Lung (tissue), 12 donors: ENCODE measurements around the gene ACER3. TPM values are rescaled to one million over a fixed set of nuclear protein-coding genes. Genes with fewer than 3 reads are reported as not detected.

ENCODE experiments used
- ATAC-seq: fragments of 200-7000 bp; cut with Tn5 transposase; one replicate; pipeline ENCODE4 v1.9.1; 2020; ENCODE audit warnings: moderate number of reproducible peaks; ENCODE audit not compliant: insufficient read depth, low FRiP score
- DNase-seq, 3 donors: peaks; one replicate each; pipeline ENCODE4 v3.0.0-alpha.2; 2013 to 2017
- H3K27ac ChIP-seq, 2 donors: one replicate each; pipeline ENCODE4 v1.5.1; 2013; ENCODE audit warnings: mild to moderate bottlenecking in 2 of 2, moderate library complexity in 2 of 2, control low read depth in 1 of 2, inconsistent platforms in 1 of 2, low read depth in 1 of 2, low read length in 1 of 2
- H3K27me3 ChIP-seq, 3 donors: one replicate each; pipeline ENCODE4 v1.5.1; 2013; ENCODE audit warnings: low read length in 2 of 3; ENCODE audit not compliant: control insufficient read depth in 3 of 3, insufficient read depth in 3 of 3
- H3K36me3 ChIP-seq, 4 donors: one replicate each; pipeline ENCODE4 v1.5.1; 2013; ENCODE audit warnings: low read length in 4 of 4, mild to moderate bottlenecking in 1 of 4, moderate library complexity in 1 of 4; ENCODE audit not compliant: control insufficient read depth in 4 of 4, insufficient read depth in 4 of 4
- H3K4me1 ChIP-seq, 5 donors: one replicate each; pipeline ENCODE4 v1.5.1; 2013; ENCODE audit warnings: low read length in 5 of 5, mild to moderate bottlenecking in 2 of 5, moderate library complexity in 1 of 5; ENCODE audit not compliant: control insufficient read depth in 5 of 5, insufficient read depth in 5 of 5
- H3K4me3 ChIP-seq: one replicate; pipeline ENCODE4 v1.5.1; 2013; ENCODE audit warnings: mild to moderate bottlenecking, control low read depth, moderate library complexity
- H3K9ac ChIP-seq, 2 donors: one replicate each; pipeline ENCODE4 v1.5.1; 2013; ENCODE audit warnings: low read length in 2 of 2, control low read depth in 1 of 2; ENCODE audit not compliant: insufficient read depth in 1 of 2
- H3K9me3 ChIP-seq, 4 donors: one replicate each; pipeline ENCODE4 v1.5.1; 2013; ENCODE audit warnings: low read length in 3 of 4, mild to moderate bottlenecking in 1 of 4, moderate library complexity in 1 of 4; ENCODE audit not compliant: control insufficient read depth in 4 of 4, insufficient read depth in 3 of 4
- WGBS, 2 donors: extraction: QIAGEN DNeasy Blood & Tissue Kit; methylation state at CpG; one replicate each; pipeline ENCODE4 v1.1.7; 2013; 5-methylcytosine and 5-hydroxymethylcytosine counted together
- polyA plus RNA-seq, 2 donors: library from polyadenylated mRNA; stranded (reverse); fragments of 200-250 nt; gene quantifications; one replicate each; pipeline ENCODE4 v1.2.1, GENCODE V29; 2013
- total RNA-seq, 2 donors: library from RNA; depleted of rRNA in 1 of 2; stranded (reverse); fragments of >200 nt in 1 of 2; gene quantifications; one replicate each; pipeline ENCODE4 v1.2.1, GENCODE V29; 2014 to 2021
- TF ChIP-seq, protein P1 (sequence below): IDR thresholded peaks from 2 replicates; pipeline ENCODE4 v1.5.1; 2012; ENCODE audit warnings: mild to moderate bottlenecking; ENCODE audit errors: control extremely low read depth, extremely low read depth
- donor health status: control.
- donor health status: control.
- donor health status: Bipolar disorder and iron deficiency.
- donor health status: healthy.
- donor health status: DM: yes; HTN: yes; CAD: no.

ACER3 gene
- total and polyA plus RNA-seq, 4 donors, result 7.9 to 37.0 (median 12.7) TPM

DNA sequence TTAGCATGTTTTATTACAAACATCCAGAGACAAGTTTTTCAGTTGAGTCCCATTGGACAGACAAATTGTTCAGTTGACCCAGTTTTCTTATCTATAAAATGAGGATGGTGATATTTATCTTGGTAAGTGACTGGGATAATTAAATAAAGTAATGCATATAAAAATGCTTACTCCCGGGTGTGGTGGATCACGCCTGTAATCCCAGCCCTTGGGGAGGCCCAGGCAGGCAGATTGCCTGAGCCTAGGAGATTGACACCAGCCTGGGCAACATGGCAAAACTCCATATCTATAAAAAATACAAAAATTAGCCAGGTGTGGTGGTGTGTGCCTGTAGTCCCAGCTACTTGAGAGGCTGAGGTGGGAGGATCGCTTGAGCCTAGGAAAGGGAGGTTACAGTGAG lies 15.6 kb upstream of the ACER3 start:
- no peak overlapping the region for H3K4me3 ChIP-seq
- H3K27ac ChIP-seq, result no peak overlapping the region
- ATAC-seq (no peak), DNase-seq (no peak)
- TF ChIP-seq, protein P1, sequence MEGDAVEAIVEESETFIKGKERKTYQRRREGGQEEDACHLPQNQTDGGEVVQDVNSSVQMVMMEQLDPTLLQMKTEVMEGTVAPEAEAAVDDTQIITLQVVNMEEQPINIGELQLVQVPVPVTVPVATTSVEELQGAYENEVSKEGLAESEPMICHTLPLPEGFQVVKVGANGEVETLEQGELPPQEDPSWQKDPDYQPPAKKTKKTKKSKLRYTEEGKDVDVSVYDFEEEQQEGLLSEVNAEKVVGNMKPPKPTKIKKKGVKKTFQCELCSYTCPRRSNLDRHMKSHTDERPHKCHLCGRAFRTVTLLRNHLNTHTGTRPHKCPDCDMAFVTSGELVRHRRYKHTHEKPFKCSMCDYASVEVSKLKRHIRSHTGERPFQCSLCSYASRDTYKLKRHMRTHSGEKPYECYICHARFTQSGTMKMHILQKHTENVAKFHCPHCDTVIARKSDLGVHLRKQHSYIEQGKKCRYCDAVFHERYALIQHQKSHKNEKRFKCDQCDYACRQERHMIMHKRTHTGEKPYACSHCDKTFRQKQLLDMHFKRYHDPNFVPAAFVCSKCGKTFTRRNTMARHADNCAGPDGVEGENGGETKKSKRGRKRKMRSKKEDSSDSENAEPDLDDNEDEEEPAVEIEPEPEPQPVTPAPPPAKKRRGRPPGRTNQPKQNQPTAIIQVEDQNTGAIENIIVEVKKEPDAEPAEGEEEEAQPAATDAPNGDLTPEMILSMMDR, result no peak
- H3K9ac ChIP-seq, result no peak overlapping the region
- H3K4me1 ChIP-seq, result peaks cover 0 to 5% (median 0%) of the 10 kb centered on the region in 5 donors
- H3K36me3 ChIP-seq, result no peaks in the 10 kb centered on the region
- WGBS, 2 donors, result 87 to 90% methylated on average over 3 of the region's 3 CpGs
- H3K27me3 ChIP-seq, result peaks cover 0 to 3% (median 0%) of the 10 kb centered on the region in 3 donors
- no peaks in the 10 kb centered on the region for H3K9me3 ChIP-seq

- DNase-seq (no peak), ATAC-seq (no peak)
- 91% methylated on average over 3 of the region's 3 CpGs for WGBS, 2 donors
- H3K36me3 ChIP-seq, result no peaks in the 10 kb centered on the region
- no peak overlapping the region for H3K27ac ChIP-seq
- H3K27me3 ChIP-seq, result peaks cover 0 to 4% (median 0%) of the 10 kb centered on the region in 3 donors
- H3K9ac ChIP-seq, result no peak overlapping the region
- TF ChIP-seq, protein P1, result no peak
- peaks cover 0 to 7% (median 0%) of the 10 kb centered on the region in 5 donors for H3K4me1 ChIP-seq
- H3K9me3 ChIP-seq, result no peaks in the 10 kb centered on the region
- no peak overlapping the region for H3K4me3 ChIP-seq
These were observed 14.3 kb upstream of the ACER3 start for GRCh38 chr11:76846441-76846840.

GRCh38 chr11:76849376-76849775 lies 11.3 kb upstream of the ACER3 start:
- no peak for DNase-seq
- WGBS, 2 donors, result 93 to 94% methylated on average over 3 of the region's 3 CpGs

More at GRCh38 chr11:76849376-76849775, 11.3 kb upstream of the ACER3 start:
- H3K9ac ChIP-seq, result no peak overlapping the region
- no peaks in the 10 kb centered on the region for H3K36me3 ChIP-seq
- no peak overlapping the region for H3K27ac ChIP-seq
- H3K4me3 ChIP-seq, result no peak overlapping the region
- H3K9me3 ChIP-seq, result no peaks in the 10 kb centered on the region
- peaks cover 0 to 4% (median 0%) of the 10 kb centered on the region in 3 donors for H3K27me3 ChIP-seq
- TF ChIP-seq, protein P1, result no peak
- H3K4me1 ChIP-seq, result peaks cover 0 to 7% (median 0%) of the 10 kb centered on the region in 5 donors
- no peak for ATAC-seq
